ENCODE data around the gene SNPH. TPM values are rescaled to one million over a fixed set of nuclear protein-coding genes. Genes with fewer than 3 reads are reported as not detected.

The SNPH gene
- polyA plus RNA-seq, 1 donor = 2.3 TPM

GRCh38 chr20:1297486-1297885 lies 31.4 kb downstream of the SNPH start:
- H3K27me3 ChIP-seq (ENCODE audit: control insufficient read depth, insufficient read depth, low read length) = no peaks in the 10 kb centered on the region
- no peaks in the 10 kb centered on the region for H3K9me3 ChIP-seq (ENCODE audit: control insufficient read depth, low read depth, low read length)
- no peak overlapping the region for H3K27ac ChIP-seq (ENCODE audit: low read length)
- DNase-seq = no peak
- no CpG with 5 or more reads among the region's 2 CpGs for WGBS (ENCODE audit: insufficient coverage, low lambda C conversion rate)
- no peaks in the 10 kb centered on the region for H3K36me3 ChIP-seq (ENCODE audit: control insufficient read depth, insufficient read depth, low read length)
- no peak overlapping the region for H3K4me3 ChIP-seq (ENCODE audit: low read length)
- no peaks in the 10 kb centered on the region for H3K4me1 ChIP-seq (ENCODE audit: control insufficient read depth, insufficient read depth, low read length)

DNA sequence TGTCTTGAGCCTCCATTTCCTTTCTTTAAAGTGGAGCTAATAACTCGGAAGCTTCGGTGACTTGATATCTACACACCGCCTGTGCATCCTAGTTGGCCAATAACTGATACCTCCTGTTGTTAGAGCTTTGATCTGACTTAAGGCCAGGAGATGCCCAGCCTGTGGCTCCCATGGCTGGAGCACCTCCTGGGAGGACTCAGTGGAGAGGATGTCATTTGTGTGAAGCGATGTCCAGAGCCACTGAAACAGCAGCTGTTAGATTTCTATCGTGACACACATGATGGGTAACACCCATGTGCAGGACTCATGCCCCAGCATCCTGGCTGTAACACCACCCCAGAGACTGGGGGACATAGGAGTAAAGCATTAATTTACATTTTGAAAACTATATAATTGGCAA lies 32.1 kb downstream of the SNPH start:
- H3K36me3 ChIP-seq (ENCODE audit: control insufficient read depth, insufficient read depth, low read length) = no peaks in the 10 kb centered on the region
- no peaks in the 10 kb centered on the region for H3K4me1 ChIP-seq (ENCODE audit: control insufficient read depth, insufficient read depth, low read length)
- H3K27me3 ChIP-seq (ENCODE audit: control insufficient read depth, insufficient read depth, low read length) = no peaks in the 10 kb centered on the region
- WGBS (ENCODE audit: insufficient coverage, low lambda C conversion rate) = no CpG with 5 or more reads among the region's 5 CpGs
- no peak for DNase-seq
- no peak overlapping the region for H3K4me3 ChIP-seq (ENCODE audit: low read length)
- no peak overlapping the region for H3K27ac ChIP-seq (ENCODE audit: low read length)
- no peaks in the 10 kb centered on the region for H3K9me3 ChIP-seq (ENCODE audit: control insufficient read depth, low read depth, low read length)

GRCh38 chr20:1298888-1299511 lies 32.9 kb downstream of the SNPH start:
- 39% methylated on average over 2 of the region's 10 CpGs for WGBS (ENCODE audit: insufficient coverage, low lambda C conversion rate)
- no peak overlapping the region for H3K4me3 ChIP-seq (ENCODE audit: low read length)
- no peak for DNase-seq
- no peak overlapping the region for H3K27ac ChIP-seq (ENCODE audit: low read length)
- H3K36me3 ChIP-seq (ENCODE audit: control insufficient read depth, insufficient read depth, low read length) = no peaks in the 10 kb centered on the region
- H3K4me1 ChIP-seq (ENCODE audit: control insufficient read depth, insufficient read depth, low read length) = no peaks in the 10 kb centered on the region
- no peaks in the 10 kb centered on the region for H3K9me3 ChIP-seq (ENCODE audit: control insufficient read depth, low read depth, low read length)
- H3K27me3 ChIP-seq (ENCODE audit: control insufficient read depth, insufficient read depth, low read length) = no peaks in the 10 kb centered on the region

DNA sequence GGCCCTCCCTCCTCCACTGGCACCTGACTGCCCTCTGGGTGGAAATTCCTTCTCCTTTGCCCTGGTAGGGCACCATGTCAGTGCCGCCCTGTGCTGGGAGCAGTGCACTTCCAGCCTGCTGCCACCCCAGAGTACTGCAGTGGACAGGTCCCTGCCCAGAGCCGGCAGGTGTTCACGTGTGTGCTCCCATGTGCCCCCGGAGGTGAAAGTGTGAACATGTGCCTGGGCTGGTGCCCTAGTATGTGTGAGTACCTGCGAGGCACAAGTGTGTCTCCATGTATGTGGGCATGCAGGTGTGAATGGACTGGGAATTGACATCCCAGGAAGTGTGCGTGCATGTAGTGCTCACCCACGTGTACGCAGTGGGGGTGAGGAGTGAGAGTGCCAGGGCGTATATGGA lies 33.4 kb downstream of the SNPH start:
- Histone ChIP-seq H3K9me3 (ENCODE audit: control insufficient read depth, low read depth, low read length) (no peaks in the 10 kb centered on the region), H3K4me3 (ENCODE audit: low read length) (no peak overlapping the region), H3K36me3 (ENCODE audit: control insufficient read depth, insufficient read depth, low read length) (no peaks in the 10 kb centered on the region), H3K27me3 (ENCODE audit: control insufficient read depth, insufficient read depth, low read length) (no peaks in the 10 kb centered on the region), H3K27ac (ENCODE audit: low read length) (no peak overlapping the region), H3K4me1 (ENCODE audit: control insufficient read depth, insufficient read depth, low read length) (no peaks in the 10 kb centered on the region)
- WGBS (ENCODE audit: insufficient coverage, low lambda C conversion rate) = no CpG with 5 or more reads among the region's 9 CpGs
- DNase-seq = no peak

DNA sequence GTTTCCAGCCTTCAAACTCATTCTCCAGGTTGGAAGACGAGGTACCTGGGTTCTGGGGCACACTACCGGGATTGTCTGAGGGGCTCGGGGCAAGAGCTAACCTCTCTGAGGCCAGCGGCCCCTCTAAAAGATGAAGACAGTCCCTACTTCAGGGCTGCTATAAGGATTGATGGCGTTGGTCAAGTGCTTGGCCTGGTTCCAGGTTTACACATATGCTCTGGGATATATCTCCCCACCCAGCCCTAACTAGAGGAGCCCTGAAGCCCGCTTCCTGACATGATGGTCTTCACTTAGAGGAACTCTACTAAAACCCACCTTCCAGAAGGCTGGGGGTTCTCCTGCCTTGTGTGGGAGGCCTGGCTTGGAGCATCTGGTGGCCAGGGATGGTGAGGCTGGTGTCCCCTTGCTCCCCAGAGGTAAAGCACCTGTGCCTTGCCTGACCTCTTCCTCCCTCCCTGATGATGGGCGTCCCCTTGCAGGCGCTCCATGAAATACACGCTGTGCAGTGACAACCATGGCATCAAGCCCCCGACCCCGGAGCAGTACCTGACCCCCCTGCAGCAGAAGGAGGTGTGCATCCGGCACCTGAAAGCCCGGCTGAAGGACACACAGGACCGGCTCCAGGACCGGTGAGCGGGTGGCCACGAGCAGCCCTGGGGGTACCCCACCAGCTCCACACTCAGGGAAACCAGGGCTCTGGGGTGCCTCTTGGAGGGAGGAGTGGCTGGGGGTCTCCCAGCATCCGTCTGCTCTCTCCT lies 34.2 kb downstream of the SNPH start:
- H3K4me3 ChIP-seq (ENCODE audit: low read length) = no peak overlapping the region
- no peaks in the 10 kb centered on the region for H3K27me3 ChIP-seq (ENCODE audit: control insufficient read depth, insufficient read depth, low read length)
- H3K27ac ChIP-seq (ENCODE audit: low read length) = no peak overlapping the region
- DNase-seq = no peak
- H3K4me1 ChIP-seq (ENCODE audit: control insufficient read depth, insufficient read depth, low read length) = no peaks in the 10 kb centered on the region
- H3K36me3 ChIP-seq (ENCODE audit: control insufficient read depth, insufficient read depth, low read length) = no peaks in the 10 kb centered on the region
- no CpG with 5 or more reads among the region's 18 CpGs for WGBS (ENCODE audit: insufficient coverage, low lambda C conversion rate)
- no peaks in the 10 kb centered on the region for H3K9me3 ChIP-seq (ENCODE audit: control insufficient read depth, low read depth, low read length)

GRCh38 chr20:1301031-1301529 lies 35.0 kb downstream of the SNPH start:
- DNase-seq = no peak
- H3K9me3 ChIP-seq (ENCODE audit: control insufficient read depth, low read depth, low read length) = no peaks in the 10 kb centered on the region
- no peaks in the 10 kb centered on the region for H3K36me3 ChIP-seq (ENCODE audit: control insufficient read depth, insufficient read depth, low read length)
- no peaks in the 10 kb centered on the region for H3K27me3 ChIP-seq (ENCODE audit: control insufficient read depth, insufficient read depth, low read length)
- 20% methylated on average over 1 of the region's 9 CpGs for WGBS (ENCODE audit: insufficient coverage, low lambda C conversion rate)
- H3K4me3 ChIP-seq (ENCODE audit: low read length) = no peak overlapping the region
- H3K27ac ChIP-seq (ENCODE audit: low read length) = no peak overlapping the region
- no peaks in the 10 kb centered on the region for H3K4me1 ChIP-seq (ENCODE audit: control insufficient read depth, insufficient read depth, low read length)

GRCh38 chr20:1302685-1303541 lies 36.8 kb downstream of the SNPH start:
- Histone ChIP-seq H3K27ac (ENCODE audit: low read length) (no peak overlapping the region), H3K36me3 (ENCODE audit: control insufficient read depth, insufficient read depth, low read length) (no peaks in the 10 kb centered on the region), H3K9me3 (ENCODE audit: control insufficient read depth, low read depth, low read length) (no peaks in the 10 kb centered on the region), H3K4me3 (ENCODE audit: low read length) (no peak overlapping the region), H3K4me1 (ENCODE audit: control insufficient read depth, insufficient read depth, low read length) (no peaks in the 10 kb centered on the region), H3K27me3 (ENCODE audit: control insufficient read depth, insufficient read depth, low read length) (no peaks in the 10 kb centered on the region)
- no peak for DNase-seq
- 100% methylated on average over 4 of the region's 12 CpGs for WGBS (ENCODE audit: insufficient coverage, low lambda C conversion rate)

- Histone ChIP-seq H3K27ac (ENCODE audit: low read length) (no peak overlapping the region), H3K4me1 (ENCODE audit: control insufficient read depth, insufficient read depth, low read length) (no peaks in the 10 kb centered on the region), H3K9me3 (ENCODE audit: control insufficient read depth, low read depth, low read length) (no peaks in the 10 kb centered on the region), H3K4me3 (ENCODE audit: low read length) (no peak overlapping the region), H3K36me3 (ENCODE audit: control insufficient read depth, insufficient read depth, low read length) (peaks cover 3% of the 10 kb centered on the region), H3K27me3 (ENCODE audit: control insufficient read depth, insufficient read depth, low read length) (no peaks in the 10 kb centered on the region)
- DNase-seq = no peak
- no CpG with 5 or more reads among the region's 31 CpGs for WGBS (ENCODE audit: insufficient coverage, low lambda C conversion rate)
Measured at GRCh38 chr20:1304710-1305515, 38.8 kb downstream of the SNPH start.

- WGBS (ENCODE audit: insufficient coverage, low lambda C conversion rate) = no CpG with 5 or more reads among the region's 24 CpGs
- no peaks in the 10 kb centered on the region for H3K4me1 ChIP-seq (ENCODE audit: control insufficient read depth, insufficient read depth, low read length)
- H3K4me3 ChIP-seq (ENCODE audit: low read length) = no peak overlapping the region
- H3K27ac ChIP-seq (ENCODE audit: low read length) = no peak overlapping the region
- H3K9me3 ChIP-seq (ENCODE audit: control insufficient read depth, low read depth, low read length) = no peaks in the 10 kb centered on the region
- H3K27me3 ChIP-seq (ENCODE audit: control insufficient read depth, insufficient read depth, low read length) = no peaks in the 10 kb centered on the region
- DNase-seq = no peak
- peaks cover 10% of the 10 kb centered on the region for H3K36me3 ChIP-seq (ENCODE audit: control insufficient read depth, insufficient read depth, low read length)
Measured at GRCh38 chr20:1305712-1306111, 39.6 kb downstream of the SNPH start.
